Stimulated activated CD4-positive, alpha-beta T cell treated with anti-CD3 and anti-CD28 coated beads, Interleukin-15, amount 100 ng/mL, for 24 hours (primary cell): ENCODE data around the gene DAND5.

ENCODE experiments used
- DNase-seq: peaks from one replicate; pipeline ENCODE4 v3.0.0-alpha.2; 2020

The DAND5 gene

DNA sequence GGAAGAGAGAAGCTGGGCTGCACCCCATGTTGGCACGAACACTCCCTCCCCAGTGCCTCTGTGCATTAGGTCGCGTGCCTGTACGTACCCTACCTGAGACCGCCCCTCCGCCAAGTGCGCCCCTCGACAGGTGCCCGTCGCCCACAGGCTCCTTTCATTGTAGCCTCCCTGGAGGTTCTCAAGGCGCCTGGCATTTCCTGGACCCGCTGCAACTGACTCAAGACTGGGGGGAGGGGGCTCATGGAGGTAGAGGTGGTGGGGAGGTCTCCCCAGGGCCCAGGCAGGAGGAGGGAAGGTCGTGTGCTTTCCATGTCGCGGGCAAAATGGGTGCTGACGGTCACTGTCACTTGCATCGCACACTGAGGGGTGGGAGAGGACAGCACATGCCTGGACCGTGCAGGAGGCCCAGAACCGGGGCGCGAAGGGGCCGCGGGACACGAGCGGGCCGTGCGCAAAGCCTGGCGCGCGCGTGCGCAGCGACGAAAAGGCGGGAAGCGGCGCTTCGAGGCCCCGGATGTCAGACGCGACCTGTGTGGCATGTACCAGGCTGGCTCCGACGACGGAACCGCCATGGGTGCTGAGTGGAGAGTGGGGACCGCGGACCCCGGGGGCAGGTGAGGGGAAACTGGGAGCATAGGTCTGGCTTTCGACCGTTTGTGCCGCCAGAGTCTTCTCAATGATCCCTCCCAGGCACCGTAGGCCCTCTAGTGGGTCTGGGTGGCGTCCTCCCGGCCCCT is 42.4 kb downstream of the DAND5 start:
- peak; percentile 37 for DNase-seq

DNA sequence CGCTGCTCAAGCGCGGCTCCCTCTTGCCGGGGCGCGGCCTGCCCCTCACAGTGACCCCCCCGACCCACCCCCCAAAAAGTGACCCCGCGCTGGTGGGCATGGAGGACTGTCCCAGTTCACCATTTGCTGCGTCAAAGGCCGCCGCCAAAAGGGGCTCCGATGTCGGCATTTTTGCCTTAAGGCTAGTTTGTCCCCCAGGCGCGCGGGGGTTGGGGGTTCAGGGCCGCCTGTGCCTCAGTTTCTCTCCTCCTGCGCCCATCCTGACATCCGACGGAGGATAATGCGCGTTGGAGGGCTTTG is 43.0 kb downstream of the DAND5 start:
- no peak for DNase-seq

DNA sequence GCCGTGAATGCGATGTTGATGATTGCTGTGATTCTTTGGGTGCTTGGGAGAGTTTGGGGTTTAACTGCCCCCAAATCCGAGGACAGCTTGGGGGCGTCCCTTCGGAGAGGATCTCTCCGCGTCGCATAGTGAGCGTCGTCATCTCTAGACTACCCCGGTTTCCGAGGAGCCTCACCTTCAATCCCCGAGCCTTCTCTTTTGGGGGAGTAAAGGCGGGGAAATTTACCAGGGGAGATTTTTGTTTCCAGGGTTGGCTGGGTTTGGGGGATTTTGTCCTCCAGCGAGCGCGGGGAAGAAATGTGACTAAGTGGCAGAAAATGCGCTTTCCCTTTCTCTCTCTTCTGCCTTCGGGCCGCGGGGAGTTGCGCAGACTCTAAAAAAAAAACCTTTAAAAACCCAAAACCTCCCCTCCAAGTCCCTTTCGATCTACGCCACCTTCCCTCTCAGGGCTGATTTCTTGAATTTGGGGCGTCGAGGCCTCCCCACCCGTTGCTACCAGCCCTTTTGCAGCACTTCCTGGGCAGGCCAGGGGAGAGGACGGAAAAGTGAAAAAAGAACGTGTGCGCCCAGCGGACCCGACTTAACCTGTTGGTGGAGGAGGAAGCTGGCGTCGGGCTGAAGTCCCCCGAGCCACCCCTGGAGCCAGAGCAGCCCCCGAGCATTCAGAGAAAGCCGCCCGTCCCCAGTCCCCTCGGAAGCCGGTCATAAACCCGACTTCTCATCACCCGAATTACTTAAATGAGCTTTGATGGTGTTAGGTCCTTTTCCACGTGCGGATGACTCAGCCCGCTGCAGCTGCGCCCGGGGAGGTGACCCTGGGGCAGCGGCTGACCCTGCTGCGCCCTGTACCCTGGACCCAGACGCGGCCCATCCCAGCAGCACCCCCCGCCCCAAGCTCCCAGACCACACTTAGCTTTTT is 43.6 kb downstream of the DAND5 start:
- DNase-seq, result peak; percentile 57

DNA sequence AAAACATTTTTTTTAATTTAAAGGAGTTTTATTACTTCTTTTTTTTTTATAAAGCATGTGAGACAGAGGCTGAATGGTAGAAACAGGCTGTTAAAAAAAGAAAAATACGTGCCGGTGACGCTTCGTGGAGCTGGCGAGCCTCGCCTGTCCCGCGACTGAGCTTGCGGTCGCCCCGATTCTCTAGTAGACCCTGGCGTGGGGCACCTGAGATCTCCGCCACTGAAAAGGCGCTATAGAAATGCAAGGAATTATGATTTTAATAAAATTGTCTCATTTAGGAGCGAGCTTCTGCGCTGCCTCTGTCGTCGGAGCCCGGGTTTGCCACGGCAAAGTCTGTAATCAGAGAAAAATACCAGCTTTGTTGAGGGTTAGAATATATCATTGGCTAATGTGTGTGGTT is 44.3 kb downstream of the DAND5 start:
- peak; percentile 18 for DNase-seq

DNA sequence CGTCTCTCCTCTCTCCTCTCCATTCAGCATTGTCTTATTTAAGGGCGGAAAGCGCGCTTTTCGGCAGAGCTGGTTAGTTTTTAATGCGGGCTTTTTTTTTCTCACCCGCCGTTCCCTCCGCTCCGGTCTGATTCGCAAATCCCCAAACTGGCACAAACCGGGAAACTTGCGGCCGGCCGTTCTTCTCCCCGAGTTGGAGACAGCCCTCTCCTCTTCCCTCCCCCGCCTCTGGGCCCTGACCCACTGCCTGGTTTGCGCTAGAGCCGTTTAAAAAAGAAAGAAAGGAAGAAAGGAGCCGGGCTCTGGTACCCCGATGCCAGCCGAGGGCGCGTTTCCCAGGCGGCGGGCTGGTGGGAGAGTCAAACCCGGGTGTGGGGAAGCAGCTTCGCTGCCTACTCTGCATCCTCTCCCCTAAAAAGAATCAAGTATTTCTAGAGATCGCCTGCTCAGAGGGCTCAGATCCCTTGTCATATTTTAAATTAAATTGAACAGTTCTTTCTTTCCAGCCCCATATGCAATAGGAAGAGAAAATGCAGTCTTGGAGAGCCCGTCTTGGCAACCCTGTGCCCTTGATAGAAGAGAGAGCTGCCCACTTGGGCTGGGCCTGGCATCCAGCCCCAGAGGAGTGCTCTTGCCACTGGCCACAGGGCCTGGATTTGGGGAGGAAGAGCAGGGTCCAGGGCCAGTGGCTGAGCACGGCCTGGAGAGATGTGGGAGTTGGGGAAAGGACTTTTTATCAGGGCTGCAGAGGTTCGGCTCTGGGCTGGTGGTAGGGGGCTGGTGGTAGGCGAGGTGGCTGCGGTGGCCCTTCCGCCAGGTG is 44.9 kb downstream of the DAND5 start:
- DNase-seq, result peak; percentile 15

DNA sequence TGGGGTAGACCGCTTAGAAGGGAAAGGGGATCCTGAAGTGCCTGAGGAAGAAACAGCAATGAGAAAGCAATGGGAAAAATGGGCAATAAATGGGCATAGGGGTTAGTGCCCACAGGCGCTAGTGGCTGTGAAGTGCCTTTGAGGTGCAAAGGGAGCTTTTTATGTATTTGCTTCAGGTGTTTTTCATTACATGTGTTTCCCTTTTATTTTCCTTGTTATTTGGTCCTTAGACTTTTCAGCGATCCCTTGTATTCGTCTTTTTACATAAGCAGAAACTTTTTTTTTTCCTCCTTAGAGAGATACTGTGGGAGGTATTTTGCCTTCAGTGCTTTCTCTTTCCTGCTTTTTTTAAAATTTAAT is 45.5 kb downstream of the DAND5 start:
- no peak for DNase-seq

DNA sequence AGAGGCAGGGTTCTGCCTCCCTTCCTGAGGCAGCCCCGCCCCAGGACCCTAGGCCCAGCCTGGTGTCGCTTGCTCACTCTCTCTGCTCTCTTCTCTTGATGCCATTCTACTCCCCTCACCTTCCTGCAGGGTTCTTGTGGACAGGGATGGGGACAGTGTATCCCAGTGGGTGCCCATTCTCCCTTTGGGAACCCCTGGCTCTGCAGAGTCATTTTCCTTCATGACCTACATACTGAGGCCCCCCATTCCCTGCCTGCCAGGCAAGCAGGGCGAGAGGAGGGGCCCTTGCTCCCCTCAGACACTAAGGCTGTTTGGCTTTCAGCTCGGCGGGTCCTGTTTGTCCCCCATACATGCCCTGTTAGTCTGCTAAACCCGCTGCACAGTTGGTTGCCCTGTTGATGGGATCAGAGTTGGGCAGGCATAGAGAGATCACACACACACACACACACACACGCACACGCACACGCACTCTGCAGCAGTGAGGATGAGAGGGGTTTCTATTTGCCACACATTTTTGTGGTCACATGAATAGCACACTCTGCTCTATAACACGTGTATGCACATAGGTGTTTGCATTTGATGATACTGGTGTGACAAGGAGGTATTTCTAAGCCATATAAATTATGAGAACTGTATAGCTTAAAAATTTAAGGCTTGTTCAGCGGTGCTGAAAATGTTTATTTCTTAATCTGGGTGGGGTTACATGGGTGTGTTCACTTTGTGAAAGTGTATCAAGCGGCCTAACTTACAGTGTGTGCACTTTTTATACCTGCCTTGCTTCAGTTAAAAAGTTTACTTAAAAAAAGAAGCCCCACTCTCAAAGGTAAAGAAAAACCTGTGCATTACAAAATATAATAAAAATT is 46.2 kb downstream of the DAND5 start:
- DNase-seq, result no peak

DNA sequence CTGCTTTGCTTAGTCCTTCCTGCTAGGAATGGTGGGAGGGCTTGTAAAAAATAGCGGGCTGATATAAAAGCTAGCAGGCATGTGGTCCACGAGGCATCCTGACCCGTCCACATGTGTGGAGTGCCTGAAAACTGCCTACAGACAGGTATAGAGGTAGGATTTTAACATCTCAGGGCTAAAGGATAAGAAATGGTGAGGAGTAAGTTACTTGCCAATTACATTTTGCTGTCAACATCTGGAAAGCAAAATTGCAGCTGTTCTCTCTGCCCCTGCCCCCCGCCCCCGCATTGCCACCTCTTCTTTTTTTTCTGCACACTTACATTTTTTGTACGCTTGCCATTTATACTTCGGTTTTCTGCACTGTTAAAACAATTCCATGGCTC is 46.9 kb downstream of the DAND5 start:
- DNase-seq, result no peak

DNA sequence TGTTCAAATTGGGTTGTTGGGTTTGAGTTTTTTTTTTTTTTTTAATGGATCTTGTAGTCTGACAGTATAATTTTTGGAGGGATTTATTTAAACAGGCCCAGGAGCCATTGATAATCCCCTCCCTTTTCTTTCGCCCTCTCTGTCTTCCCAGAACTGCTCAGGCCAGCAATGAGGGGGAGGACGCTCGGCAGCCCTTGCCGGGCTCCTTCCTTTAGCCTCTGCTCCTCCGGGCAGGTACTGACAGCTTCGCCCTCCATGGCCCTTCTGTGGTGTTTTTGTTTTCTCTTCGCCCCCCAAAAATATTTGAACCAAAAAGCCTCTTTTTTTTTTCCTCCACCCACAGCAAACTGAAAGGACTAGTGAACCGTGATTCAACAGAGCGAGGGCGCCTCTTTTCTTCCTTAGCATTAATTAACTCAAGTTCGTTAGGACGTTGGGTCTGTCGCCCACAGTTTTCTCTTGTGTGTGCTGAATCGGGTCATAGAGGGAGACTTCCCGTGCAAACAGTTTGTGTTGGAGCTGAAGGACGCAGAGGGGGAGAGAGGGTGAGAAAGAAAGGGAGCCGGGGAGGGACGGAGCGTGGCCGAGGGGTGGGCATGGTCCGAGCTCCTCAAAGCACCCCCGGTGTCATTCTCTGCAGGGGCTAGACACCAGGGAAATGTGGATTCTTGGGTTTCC is 47.4 kb downstream of the DAND5 start:
- no peak for DNase-seq

DNA sequence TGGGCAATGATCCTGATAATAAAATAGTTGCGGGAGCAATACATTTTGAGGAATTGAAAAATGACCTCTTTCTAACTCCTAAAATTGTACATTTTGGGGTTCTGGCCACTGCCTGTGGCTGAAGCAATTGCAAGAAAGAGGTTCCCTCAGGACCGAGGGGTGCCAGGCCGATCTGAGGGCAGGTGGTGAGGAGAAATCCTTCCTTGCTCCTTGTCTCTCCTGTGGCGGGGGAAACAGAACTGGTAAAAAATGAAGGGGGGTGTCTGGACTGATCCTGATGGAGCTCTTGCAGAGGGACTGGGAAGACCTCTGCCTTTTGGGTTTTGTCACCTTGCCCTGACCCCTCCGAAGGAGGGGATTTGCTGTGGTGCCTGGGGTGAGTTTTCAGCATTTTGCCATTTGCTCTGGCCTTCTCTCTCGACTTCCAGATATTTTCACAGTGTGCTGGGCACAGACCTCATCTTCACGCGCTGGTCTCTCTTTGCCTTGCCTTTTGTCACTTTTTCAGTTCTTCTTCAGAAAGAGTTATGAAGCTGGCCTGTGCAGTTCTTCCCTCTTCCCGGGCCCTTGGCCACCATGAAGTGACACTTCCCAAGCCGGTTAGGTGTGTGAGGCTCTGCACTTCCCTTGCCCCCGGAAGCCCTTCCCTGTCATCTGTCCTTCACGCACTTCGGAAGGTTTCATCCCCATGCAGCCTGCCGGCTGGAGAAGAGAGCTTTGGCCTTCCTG is 48.1 kb downstream of the DAND5 start:
- DNase-seq, result no peak

DNA sequence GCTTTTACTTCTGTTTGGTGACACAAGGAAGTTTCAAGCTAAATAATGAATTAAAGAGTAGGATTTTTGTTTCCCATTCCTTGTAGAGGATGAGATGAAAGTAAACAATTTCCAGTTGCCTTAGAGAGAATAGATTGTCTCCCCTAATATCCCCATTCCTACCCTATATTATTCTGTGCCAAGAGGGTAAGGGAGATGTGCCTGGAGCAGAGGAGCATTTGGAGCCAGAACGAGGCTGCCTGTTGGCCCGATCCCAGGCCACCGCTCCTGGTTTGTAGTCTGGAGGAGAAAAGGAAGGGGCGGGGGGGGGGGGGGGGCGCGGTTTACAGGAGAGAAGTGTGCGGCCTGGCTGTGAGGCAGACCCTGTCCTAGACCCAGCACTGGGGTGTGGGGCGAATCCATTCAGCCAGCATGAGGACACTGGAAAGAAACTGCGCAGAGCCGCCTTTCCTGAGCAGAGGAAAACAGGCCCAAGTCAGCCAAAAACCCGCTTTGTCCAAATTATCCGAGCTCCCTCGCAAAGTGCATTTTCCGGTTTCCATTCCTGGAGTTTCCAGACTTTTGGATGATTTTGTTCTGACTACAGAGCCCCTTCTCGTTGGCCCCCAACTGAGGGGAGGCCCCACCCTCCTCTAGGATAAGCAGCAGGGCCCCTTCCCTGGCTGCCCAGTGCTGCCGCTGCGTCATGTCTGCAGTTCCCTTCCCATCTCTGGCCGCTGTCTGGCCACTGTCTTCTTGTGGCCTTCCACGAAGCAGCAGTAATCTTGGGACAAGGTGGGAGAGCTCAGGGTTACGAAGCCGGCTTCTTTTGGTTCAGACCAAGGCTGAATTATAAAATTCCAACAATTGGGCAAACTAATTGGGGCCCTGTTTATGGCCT is 48.9 kb downstream of the DAND5 start:
- DNase-seq, result no peak

DNA sequence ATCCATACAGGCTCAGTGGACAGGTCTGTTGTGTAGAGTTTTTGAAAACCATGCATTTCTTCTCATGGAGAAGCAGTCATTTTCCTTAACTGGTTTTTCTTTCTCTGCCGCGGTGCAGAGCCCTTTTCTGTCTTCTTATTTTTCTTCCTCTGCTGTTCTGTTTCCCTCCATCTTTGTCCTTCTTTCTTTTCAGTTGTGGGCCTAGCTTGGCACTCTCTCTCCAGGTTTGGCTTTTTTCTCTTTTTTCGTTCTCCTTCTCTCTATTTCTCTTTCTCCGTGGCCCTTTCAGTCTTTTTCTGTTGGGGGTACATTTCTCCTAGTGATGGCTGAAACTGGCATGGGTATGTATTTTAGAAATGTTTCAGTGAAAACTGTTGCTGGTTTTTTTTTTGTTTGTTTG is 50.0 kb downstream of the DAND5 start:
- no peak for DNase-seq

DNA sequence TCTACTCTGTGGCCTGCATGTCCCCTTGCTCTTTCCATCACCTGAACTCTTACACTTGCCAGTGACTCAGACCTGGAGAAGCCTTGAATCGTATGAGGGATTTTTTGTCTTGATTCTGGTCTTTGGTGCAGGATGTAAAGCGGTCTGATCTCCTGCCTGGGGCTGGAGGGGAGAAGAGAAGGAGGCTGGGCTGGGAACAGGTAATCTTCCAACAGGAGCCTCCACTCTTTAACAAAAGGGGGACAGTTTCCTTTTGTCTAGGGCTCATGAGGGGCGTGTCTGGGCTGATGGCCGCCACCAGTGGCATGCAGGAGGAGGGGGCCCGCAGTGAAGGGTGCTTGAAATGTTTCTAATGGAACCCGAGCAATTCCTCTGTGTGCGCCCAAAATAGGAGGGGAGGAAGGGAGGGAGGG is 50.6 kb downstream of the DAND5 start:
- DNase-seq, result no peak

DNA sequence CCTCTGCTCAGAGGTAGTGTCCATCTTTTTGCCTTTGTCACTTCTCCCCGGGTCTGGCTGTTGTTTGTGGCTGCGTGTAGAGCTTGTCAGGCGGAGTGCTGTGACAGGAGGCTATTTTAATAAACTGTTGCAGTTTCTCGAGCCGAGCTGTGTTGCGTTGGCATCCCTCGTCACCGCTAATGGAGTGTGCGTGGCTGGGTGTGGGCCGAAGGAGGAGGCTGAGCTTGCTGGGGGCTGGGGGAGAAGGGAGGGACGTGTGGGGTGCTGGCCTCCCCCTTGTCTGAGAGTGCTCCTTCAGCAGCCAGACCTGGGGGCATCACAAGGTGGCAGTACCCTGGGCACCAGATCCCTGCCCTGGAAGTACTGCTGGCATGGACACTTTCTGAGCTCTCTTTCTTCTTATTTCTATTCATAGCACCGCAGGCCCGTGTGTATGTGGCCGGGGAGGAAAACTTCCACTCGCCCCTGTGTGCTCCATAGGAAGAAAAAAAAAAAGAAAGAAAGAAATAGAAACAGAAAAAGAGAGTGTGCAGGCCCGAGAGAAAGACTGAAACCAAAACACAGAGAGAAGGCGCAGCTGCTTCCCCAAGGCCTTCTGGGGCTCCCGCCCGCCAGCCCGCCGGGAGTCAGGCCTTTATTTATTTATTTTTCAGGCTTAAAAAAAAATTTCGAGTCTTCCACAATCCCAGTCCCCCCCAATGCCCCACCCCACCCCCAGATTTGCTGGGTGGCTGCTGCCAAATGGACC is 52.9 kb downstream of the DAND5 start:
- no peak for DNase-seq

DNA sequence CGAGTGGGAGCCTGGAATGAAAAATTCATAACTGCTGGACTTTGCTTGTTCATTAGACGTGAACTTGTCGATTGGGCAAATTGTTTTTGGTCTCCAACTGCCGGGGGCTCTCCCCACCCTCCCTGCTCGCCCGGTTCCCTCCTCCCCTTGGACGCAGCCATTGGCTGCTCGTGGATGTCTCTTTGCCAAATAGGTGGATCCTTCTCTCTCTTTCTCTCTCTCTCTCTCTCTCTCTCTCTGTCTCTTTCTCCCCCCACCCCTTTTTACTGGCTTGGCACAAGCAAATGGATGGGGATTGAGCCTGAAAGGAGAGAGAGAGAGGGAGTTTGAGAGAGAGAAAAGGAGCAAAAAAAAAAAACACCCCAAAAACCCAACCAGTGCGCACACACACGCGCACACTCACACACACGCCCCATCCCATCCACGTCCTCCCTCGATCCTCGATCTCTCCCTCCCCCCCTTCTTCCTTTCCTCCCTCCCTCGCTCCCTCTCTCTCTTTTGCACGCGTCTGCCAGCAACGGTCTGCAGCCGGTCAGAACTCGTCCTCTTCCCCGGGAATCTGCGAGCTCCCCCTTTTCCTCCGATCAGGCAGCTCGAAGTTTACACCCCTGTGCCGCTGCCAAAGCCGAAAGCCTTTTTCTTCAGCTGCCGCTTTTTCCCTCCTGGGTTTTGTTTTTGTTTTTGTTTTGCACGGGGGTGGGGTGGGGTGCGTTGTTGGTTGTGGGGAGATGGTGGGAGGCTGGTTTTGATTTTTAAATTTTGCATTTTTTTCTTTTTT is 53.7 kb downstream of the DAND5 start:
- DNase-seq, result peak; percentile 11

DNA sequence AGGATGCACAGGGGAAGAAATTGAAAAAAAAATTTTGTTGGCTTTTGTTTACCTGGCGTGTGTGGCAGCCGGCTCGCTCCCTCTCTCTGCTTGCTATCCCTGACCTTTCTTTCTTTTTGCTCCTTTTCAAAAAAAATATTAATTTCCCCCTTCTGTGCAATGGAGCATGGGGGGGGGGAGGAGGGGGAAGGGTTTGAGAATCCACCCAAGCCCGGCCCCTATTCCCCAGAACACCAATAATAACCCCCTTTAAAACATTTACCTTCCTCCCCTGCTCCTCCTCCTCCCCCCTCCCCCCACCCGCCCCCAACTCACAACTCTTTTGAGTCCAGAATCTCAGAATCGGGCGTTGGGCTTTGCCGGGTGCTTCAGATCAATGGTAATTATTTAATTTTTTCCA is 54.3 kb downstream of the DAND5 start:
- DNase-seq, result no peak
